B cell (primary cell): ENCODE measurements around the gene GBP4.
"Not testable (repeated sequence)": the region's sequence is repeated elsewhere in the genome, so short reads cannot be mapped to it uniquely, and the experiment has no call there.

ENCODE experiments used
- CTCF ChIP-seq: fragments of 200-600 bp; IDR thresholded peaks from one replicate; pipeline ENCODE4 v1.8.0; 2022; ENCODE audit warnings: antibody characterized with exemption, mild to moderate bottlenecking
- EZH2 ChIP-seq: IDR thresholded peaks from 2 replicates; pipeline ENCODE4 v1.6.1; 2012; ENCODE audit warnings: borderline replicate concordance, low read depth, mild to moderate bottlenecking, moderate library complexity, low read length; ENCODE audit not compliant: insufficient read depth, poor library complexity, severe bottlenecking

- TF ChIP-seq CTCF, EZH2: not testable (repeated sequence)
Measured at GRCh38 chr1:89218941-89219340, 20.2 kb upstream of the GBP4 start.
